GM12892 (cell line): ENCODE results near the gene SERPIND1.

Experiments
- POLR2A ChIP-seq: IDR thresholded peaks from 2 replicates; pipeline ENCODE4 v1.6.1; 2011; ENCODE audit warnings: low read depth, low read length, control low read depth
- POLR2AphosphoS5 ChIP-seq: IDR thresholded peaks from 2 replicates; pipeline ENCODE4 v1.6.1; 2011; ENCODE audit warnings: low read depth, low read length, control low read depth
- TAF1 ChIP-seq: IDR thresholded peaks from 2 replicates; pipeline ENCODE4 v1.6.1; 2011; ENCODE audit warnings: low read depth, mild to moderate bottlenecking, control low read depth, low read length, borderline replicate concordance

DNA sequence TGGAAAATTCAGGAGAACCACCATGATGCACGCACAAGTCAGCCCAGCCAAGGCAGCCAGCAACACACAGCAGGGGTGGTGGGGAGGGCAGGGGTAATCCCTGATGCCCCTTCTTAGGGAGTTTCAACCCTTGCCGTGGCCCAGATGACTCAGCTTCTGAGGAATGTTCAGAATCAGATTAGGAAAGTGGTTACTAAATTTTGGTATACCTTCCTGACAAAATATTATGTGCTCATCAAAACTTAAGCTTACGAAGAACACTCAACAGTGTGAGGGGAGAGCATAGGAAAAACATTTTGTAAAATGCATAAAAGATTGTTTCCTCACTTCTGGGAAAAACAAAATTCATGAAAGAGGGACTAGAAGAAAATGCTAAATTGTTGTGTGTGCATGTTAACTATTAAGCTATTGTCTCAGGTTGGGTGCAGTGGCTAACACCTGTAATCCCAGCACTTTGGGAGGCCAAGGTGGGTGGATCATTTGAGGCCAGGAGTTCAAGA is 32.1 kb downstream of the SERPIND1 start:
- TF ChIP-seq TAF1 (no peak), POLR2AphosphoS5 (no peak), POLR2A (no peak)
